Tibial nerve (tissue), 4 donors: ENCODE measurements around the gene RIPOR3. TPM values are rescaled to one million over a fixed set of nuclear protein-coding genes. Genes with fewer than 3 reads are reported as not detected.

Experiments
- DNase-seq, 2 donors: peaks; one replicate each; pipeline ENCODE4 v3.0.0-alpha.2; 2019; ENCODE audit warnings: low spot score in 2 of 2
- H3K27ac ChIP-seq, 4 donors: fragments of 200-600 bp; sonication (generic) in 3 of 4; one replicate each; pipeline ENCODE4 v1.5.1; 2017 to 2019; ENCODE audit warnings: mild to moderate bottlenecking in 1 of 4
- H3K27me3 ChIP-seq, 2 donors: fragments of 200-600 bp; sonication (generic) in 1 of 2; one replicate each; pipeline versions ENCODE4 v1.5.1 to v1.6.0; 2017 to 2019
- H3K36me3 ChIP-seq, 3 donors: fragments of 200-600 bp; sonication (generic); one replicate each; pipeline ENCODE4 v1.5.1; 2018 to 2019
- H3K4me1 ChIP-seq, 4 donors: fragments of 200-600 bp; sonication (generic) in 3 of 4; one replicate each; pipeline ENCODE4 v1.5.1; 2017 to 2019
- H3K4me3 ChIP-seq, 4 donors: fragments of 200-600 bp; sonication (generic) in 3 of 4; one replicate each; pipeline ENCODE4 v1.5.1; 2017 to 2019; ENCODE audit warnings: mild to moderate bottlenecking in 1 of 4, moderate library complexity in 1 of 4
- H3K9me3 ChIP-seq, 4 donors: fragments of 200-600 bp; sonication (generic) in 3 of 4; one replicate each; pipeline ENCODE4 v1.5.1; 2017 to 2019
- EP300 ChIP-seq, 2 donors: sonication (generic); formaldehyde crosslinking; IDR thresholded peaks; one replicate each; pipeline ENCODE4 v1.6.1; 2017; ENCODE audit warnings: antibody characterized with exemption in 2 of 2, mild to moderate bottlenecking in 1 of 2
- POLR2A ChIP-seq, 2 donors: fragments of 450-650 bp; IDR thresholded peaks; one replicate each; pipeline ENCODE4 v1.6.1; 2017; ENCODE audit warnings: antibody characterized with exemption in 2 of 2, mild to moderate bottlenecking in 2 of 2, moderate library complexity in 2 of 2
- whole genome bisulfite sequencing, 2 donors: methylation state at CpG; one replicate each; pipeline ENCODE4 v1.1.5; 2018; 5-methylcytosine and 5-hydroxymethylcytosine counted together
- total RNA-seq, 4 donors: library from RNA; depleted of rRNA; stranded (reverse); fragments of >200 nt; gene quantifications; one replicate each; pipeline ENCODE4 v1.1.0, GENCODE V29; 2016
- TF ChIP-seq, protein P1 (sequence below), 5 experiments: fragments of 200-600 bp in 3 of 5; fragments of 450-650 bp in 2 of 5; sonication (generic) in 3 of 5; IDR thresholded peaks; one replicate each; pipeline ENCODE4 v1.5.1; 2016 to 2019; ENCODE audit warnings: antibody characterized with exemption in 5 of 5, mild to moderate bottlenecking in 3 of 5, moderate library complexity in 2 of 5

The RIPOR3 gene
- total RNA-seq, 4 donors from 2014 or later: 24.5 to 73.0 (median 35.5) TPM

DNA sequence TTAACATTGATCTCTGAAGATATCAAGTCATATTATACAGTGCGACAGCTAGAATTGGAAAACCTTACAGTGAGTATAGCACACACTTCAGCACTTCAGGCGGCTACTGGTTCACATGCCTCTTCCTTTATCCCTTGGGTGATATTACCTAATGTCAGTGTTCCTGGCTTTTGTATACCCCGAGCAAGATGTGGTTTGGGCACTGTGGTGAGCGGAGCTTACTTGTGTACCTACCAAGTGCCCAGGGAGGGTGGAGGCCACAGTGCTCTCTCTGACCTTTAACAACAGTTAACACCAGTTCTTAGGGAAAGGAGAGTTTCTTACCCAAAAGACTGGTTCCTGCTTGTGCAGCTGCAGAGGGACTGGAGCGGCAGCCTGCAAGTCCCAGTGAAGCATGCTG, 116.8 kb downstream of the RIPOR3 start:
- 94 to 95% methylated on average over 5 of the region's 5 CpGs for WGBS, 2 donors
- Histone ChIP-seq H3K4me3 (no peak overlapping the region), H3K36me3 (peaks cover 0 to 63% (median 14%) of the 10 kb centered on the region in 3 donors), H3K9me3 (no peaks in the 10 kb centered on the region), H3K27me3 (no peaks in the 10 kb centered on the region), H3K27ac (no peak overlapping the region), H3K4me1 (peaks cover 0 to 57% (median 8%) of the 10 kb centered on the region in 4 donors)
- TF ChIP-seq, protein P1, sequence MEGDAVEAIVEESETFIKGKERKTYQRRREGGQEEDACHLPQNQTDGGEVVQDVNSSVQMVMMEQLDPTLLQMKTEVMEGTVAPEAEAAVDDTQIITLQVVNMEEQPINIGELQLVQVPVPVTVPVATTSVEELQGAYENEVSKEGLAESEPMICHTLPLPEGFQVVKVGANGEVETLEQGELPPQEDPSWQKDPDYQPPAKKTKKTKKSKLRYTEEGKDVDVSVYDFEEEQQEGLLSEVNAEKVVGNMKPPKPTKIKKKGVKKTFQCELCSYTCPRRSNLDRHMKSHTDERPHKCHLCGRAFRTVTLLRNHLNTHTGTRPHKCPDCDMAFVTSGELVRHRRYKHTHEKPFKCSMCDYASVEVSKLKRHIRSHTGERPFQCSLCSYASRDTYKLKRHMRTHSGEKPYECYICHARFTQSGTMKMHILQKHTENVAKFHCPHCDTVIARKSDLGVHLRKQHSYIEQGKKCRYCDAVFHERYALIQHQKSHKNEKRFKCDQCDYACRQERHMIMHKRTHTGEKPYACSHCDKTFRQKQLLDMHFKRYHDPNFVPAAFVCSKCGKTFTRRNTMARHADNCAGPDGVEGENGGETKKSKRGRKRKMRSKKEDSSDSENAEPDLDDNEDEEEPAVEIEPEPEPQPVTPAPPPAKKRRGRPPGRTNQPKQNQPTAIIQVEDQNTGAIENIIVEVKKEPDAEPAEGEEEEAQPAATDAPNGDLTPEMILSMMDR (IDR thresholded peaks at IDR 0.05): no peak
- TF ChIP-seq EP300 (IDR thresholded peaks at IDR 0.05) (no peak), POLR2A (IDR thresholded peaks at IDR 0.05) (no peak)
- DNase-seq: no peak

DNA sequence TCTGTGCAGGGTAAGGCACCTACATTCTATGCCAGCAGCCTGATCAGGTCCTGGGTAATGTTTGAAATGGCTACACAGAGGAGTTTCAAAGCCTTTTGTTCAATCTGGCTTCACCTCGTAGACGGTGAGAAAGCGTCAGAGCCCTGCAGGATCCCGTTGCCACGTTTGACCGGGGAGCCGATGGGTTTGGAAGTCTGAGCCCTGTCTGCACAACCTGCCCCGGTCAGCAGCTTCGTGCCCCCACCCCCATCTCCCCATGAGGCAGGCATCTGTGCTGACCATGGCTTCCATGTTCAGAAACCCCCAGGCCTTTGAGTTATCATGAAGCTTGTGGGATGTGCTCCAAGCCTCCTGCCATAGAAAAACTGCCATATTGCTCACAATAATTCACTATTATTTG, 117.2 kb downstream of the RIPOR3 start:
- peaks cover 0 to 59% (median 10%) of the 10 kb centered on the region in 4 donors for H3K4me1 ChIP-seq

DNA sequence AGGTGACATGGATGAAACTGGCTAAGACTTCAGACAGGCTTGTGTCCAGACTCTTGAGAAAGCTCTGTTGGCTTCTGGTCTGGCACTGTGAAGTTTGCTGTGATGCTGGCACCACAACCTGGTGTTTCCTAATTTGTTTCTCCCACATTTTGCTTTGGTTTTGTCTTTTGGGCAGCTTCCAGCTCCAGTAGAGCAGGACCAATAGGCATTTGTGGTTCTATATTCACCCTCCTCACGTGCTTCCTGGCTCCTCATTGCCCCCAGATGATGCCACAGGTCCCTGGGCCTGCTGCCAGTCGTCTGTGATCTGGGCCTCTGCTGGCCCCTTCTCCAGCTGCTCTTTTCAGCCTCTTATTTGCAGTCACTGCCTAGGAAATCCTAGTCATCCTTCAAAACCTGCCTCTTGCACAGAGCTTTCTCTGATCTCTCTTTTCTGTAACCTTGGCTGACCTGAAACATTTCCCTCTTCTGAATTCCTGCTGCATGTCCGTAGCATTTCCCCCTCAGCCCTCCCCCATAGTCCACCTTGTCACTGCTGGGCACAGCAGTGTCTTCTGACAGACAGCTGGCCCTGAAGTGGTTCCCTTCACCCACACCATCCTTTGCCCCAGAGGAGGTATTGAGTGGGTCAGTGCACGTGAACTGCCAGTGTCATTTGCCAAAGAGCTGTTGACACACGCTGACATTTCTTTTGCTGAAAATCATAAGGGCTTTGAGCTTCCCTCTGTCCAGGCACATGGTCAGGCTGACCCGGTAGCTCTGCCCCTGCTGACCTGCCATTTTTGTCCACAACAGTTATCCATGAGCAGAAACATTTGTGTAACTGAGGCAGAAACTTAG, 118.2 kb downstream of the RIPOR3 start:
- H3K36me3 ChIP-seq: peaks cover 0 to 63% (median 6%) of the 10 kb centered on the region in 3 donors
- H3K9me3 ChIP-seq: no peaks in the 10 kb centered on the region
- DNase-seq: peak; percentile 36 to 45
- no peak overlapping the region for H3K4me3 ChIP-seq
- no peaks in the 10 kb centered on the region for H3K27me3 ChIP-seq
- TF ChIP-seq EP300 (IDR thresholded peaks at IDR 0.05) (peak in 1 of 2 donors; percentile 42), POLR2A (IDR thresholded peaks at IDR 0.05) (no peak)
- TF ChIP-seq, protein P1 (IDR thresholded peaks at IDR 0.05): no peak
- 17 to 21% methylated on average over 6 of the region's 6 CpGs for WGBS, 2 donors
- peak overlapping the region in 3 of 4 donors; percentile 44 to 76 (median 52) for H3K27ac ChIP-seq
- H3K4me1 ChIP-seq: peaks cover 0 to 62% (median 10%) of the 10 kb centered on the region in 4 donors

More for the DNA sequence above, 117.2 kb downstream of the RIPOR3 start:
- Histone ChIP-seq H3K9me3 (no peaks in the 10 kb centered on the region), H3K27ac (peak overlapping the region in 1 of 4 donors; percentile 76), H3K27me3 (no peaks in the 10 kb centered on the region), H3K36me3 (peaks cover 0 to 63% (median 9%) of the 10 kb centered on the region in 3 donors), H3K4me3 (no peak overlapping the region)
- DNase-seq: no peak
- WGBS, 2 donors: 77 to 90% methylated on average over 9 of the region's 9 CpGs
- TF ChIP-seq, protein P1 (IDR thresholded peaks at IDR 0.05): no peak
- TF ChIP-seq EP300 (IDR thresholded peaks at IDR 0.05): no peak
- TF ChIP-seq POLR2A (IDR thresholded peaks at IDR 0.05): no peak

DNA sequence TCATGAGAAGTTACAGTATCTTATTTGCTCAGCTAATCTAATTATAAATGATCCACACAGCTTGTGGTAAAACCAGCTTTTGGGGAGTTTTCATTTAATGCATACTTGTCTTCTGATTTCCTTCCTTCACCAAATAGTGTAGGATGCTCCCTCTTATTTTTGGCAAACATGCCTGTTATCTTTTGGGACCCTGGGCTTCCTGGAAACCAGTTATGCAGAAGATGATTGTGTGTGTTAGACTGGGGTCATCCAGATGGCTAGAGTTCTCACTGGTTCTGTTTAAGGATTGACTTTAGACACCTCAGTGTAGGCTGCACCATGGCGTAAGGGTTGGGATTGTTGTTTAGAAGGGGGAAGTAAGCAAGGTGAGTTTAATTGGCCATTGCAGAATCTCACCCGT, 119.9 kb downstream of the RIPOR3 start:
- H3K9me3 ChIP-seq: no peaks in the 10 kb centered on the region
- H3K36me3 ChIP-seq: peaks cover 0 to 58% (median 13%) of the 10 kb centered on the region in 3 donors
- peak overlapping the region in 1 of 4 donors; percentile 19 for H3K27ac ChIP-seq
- no peaks in the 10 kb centered on the region for H3K27me3 ChIP-seq
- H3K4me3 ChIP-seq: no peak overlapping the region
- peaks cover 0 to 62% (median 10%) of the 10 kb centered on the region in 4 donors for H3K4me1 ChIP-seq
- no peak for DNase-seq
- no peak for TF ChIP-seq EP300 (IDR thresholded peaks at IDR 0.05)
- no peak for TF ChIP-seq POLR2A (IDR thresholded peaks at IDR 0.05)
- TF ChIP-seq, protein P1 (IDR thresholded peaks at IDR 0.05): no peak
- WGBS, 2 donors: 85 to 86% methylated on average over 2 of the region's 2 CpGs
